HEK293T (cell line): Measurements from ENCODE around the gene TTLL11.

Source experiments
- BHLHE40 ChIP-seq: fragments of 450-650 bp; IDR thresholded peaks from 2 replicates; pipeline ENCODE4 v1.6.1; 2016; ENCODE audit warnings: mild to moderate bottlenecking, moderate library complexity, borderline replicate concordance
- FOXK2 ChIP-seq: fragments of 450-650 bp; IDR thresholded peaks from 2 replicates; pipeline ENCODE4 v1.6.1; 2016; ENCODE audit warnings: mild to moderate bottlenecking
- FOXM1 ChIP-seq: fragments of 450-650 bp; IDR thresholded peaks from 2 replicates; pipeline ENCODE4 v1.6.1; 2017; ENCODE audit warnings: mild to moderate bottlenecking, borderline replicate concordance
- SP1 ChIP-seq: fragments of 450-650 bp; IDR thresholded peaks from 2 replicates; pipeline ENCODE4 v1.6.1; 2017
- SUZ12 ChIP-seq: fragments of 450-650 bp; IDR thresholded peaks from 2 replicates; pipeline ENCODE4 v1.6.1; 2016; ENCODE audit warnings: mild to moderate bottlenecking
- TF ChIP-seq, protein P1 (sequence below): fragments of 450-650 bp; IDR thresholded peaks from 2 replicates; pipeline ENCODE4 v1.6.1; 2016

DNA sequence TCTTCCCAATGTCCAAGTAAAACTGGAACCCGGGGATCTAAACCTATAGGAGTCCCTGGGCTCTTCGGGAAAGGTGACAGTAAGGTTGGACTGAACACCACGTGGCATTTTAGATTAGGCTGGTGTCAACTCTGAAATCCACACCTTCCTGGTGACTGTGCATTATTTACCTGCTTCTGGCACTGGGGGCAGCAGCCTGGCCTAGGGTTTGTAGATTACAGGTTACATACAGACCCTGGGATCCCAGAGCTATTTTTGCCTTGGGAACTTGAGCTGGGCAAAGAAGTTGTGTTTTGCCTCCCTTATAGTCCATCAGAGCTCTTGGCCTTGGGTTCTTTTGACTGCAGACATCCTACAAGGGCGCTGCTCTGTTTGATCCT is 268.5 kb downstream of the TTLL11 start:
- TF ChIP-seq SUZ12, result no peak
- no peak for TF ChIP-seq BHLHE40
- TF ChIP-seq SP1, result no peak
- no peak for TF ChIP-seq FOXK2
- TF ChIP-seq FOXM1, result no peak
- TF ChIP-seq, protein P1, sequence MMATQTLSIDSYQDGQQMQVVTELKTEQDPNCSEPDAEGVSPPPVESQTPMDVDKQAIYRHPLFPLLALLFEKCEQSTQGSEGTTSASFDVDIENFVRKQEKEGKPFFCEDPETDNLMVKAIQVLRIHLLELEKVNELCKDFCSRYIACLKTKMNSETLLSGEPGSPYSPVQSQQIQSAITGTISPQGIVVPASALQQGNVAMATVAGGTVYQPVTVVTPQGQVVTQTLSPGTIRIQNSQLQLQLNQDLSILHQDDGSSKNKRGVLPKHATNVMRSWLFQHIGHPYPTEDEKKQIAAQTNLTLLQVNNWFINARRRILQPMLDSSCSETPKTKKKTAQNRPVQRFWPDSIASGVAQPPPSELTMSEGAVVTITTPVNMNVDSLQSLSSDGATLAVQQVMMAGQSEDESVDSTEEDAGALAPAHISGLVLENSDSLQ, result no peak
